CD4-positive, alpha-beta T cell treated with Interleukin-6 at 100 ng/mL for 8 hours (primary cell): ENCODE data around the gene FAM149A.
A peak's percentile ranks its signal among the peaks of the same experiment; 100 is the strongest.

Source experiments
- DNase-seq: peaks from one replicate; pipeline ENCODE4 v3.0.0-alpha.2; 2020; ENCODE audit warnings: mixed read lengths, low spot score

The FAM149A gene

GRCh38 chr4:186158966-186159365, 54.5 kb downstream of the FAM149A start:
- DNase-seq: no peak

GRCh38 chr4:186159613-186160012, 55.1 kb downstream of the FAM149A start:
- no peak for DNase-seq

GRCh38 chr4:186161138-186161537, 56.6 kb downstream of the FAM149A start:
- DNase-seq: no peak

- DNase-seq: no peak
Measured at GRCh38 chr4:186166852-186167512, 62.5 kb downstream of the FAM149A start.

- DNase-seq: no peak
Measured at GRCh38 chr4:186167605-186168004, 63.1 kb downstream of the FAM149A start.

- no peak for DNase-seq
Measured at GRCh38 chr4:186168750-186169149, 64.2 kb downstream of the FAM149A start.

GRCh38 chr4:186169333-186169944, 64.9 kb downstream of the FAM149A start:
- DNase-seq: no peak

GRCh38 chr4:186169945-186170802, 65.7 kb downstream of the FAM149A start:
- no peak for DNase-seq

GRCh38 chr4:186170966-186171365, 66.5 kb downstream of the FAM149A start:
- no peak for DNase-seq

GRCh38 chr4:186172546-186172945, 68.0 kb downstream of the FAM149A start:
- DNase-seq: no peak

GRCh38 chr4:186188107-186188506, 83.6 kb downstream of the FAM149A start:
- no peak for DNase-seq

- DNase-seq: no peak
Measured at GRCh38 chr4:186189656-186190055, 85.2 kb downstream of the FAM149A start.

- DNase-seq: peak; percentile 42
Measured at GRCh38 chr4:186190581-186191199, 86.2 kb downstream of the FAM149A start.

- peak; percentile 87 for DNase-seq
Measured at GRCh38 chr4:186191200-186192065, 86.9 kb downstream of the FAM149A start, which contains the start of gene CYP4V2. TSS of gene CYP4V2 (plus strand) at chr4:186191567. CDS start at chr4:186191824, 257 bp downstream.

GRCh38 chr4:186192066-186192612, 87.6 kb downstream of the FAM149A start:
- DNase-seq: peak; percentile 15

- no peak for DNase-seq
Measured at GRCh38 chr4:186193851-186194250, 89.3 kb downstream of the FAM149A start.

- DNase-seq: no peak
Measured at GRCh38 chr4:186196063-186196462, 91.6 kb downstream of the FAM149A start.

- no peak for DNase-seq
Measured at GRCh38 chr4:186200516-186200915, 96.0 kb downstream of the FAM149A start.

GRCh38 chr4:186201010-186201409, 96.5 kb downstream of the FAM149A start:
- no peak for DNase-seq

GRCh38 chr4:186201535-186202230, 97.2 kb downstream of the FAM149A start:
- DNase-seq: peak; percentile 58
